ENCODE results near the gene POLQ. TPM values are rescaled to one million over a fixed set of nuclear protein-coding genes. Genes with fewer than 3 reads are reported as not detected.

POLQ gene
- total RNA-seq, 1 donor from 2014 or later, result 1.4 TPM

GRCh38 chr3:121581691-121582090 is 35.9 kb upstream of the POLQ start:
- intact Hi-C loops (cut with micrococcal nuclease), result no loop called here
- H3K27me3 Mint-ChIP-seq, result peaks cover 16% of the 10 kb centered on the region
- H3K36me3 Mint-ChIP-seq (ENCODE audit: low read depth), result no peaks in the 10 kb centered on the region
- no peaks in the 10 kb centered on the region for H3K4me1 Mint-ChIP-seq
- no peak for TF ChIP-seq CTCF (IDR thresholded peaks at IDR 0.05)
- no peak overlapping the region for H3K4me3 Mint-ChIP-seq
- H3K27ac Mint-ChIP-seq, result no peak overlapping the region
- CTCF ChIA-PET, result no interaction called here
- POLR2A ChIA-PET, result interaction anchor here (0.6 kb wide), 1 partner anchor 103 kb away, joined by 6 read pairs; no protein-coding TSS in a partner anchor
- ATAC-seq (ENCODE audit: low read depth) (no peak), DNase-seq (no peak)
- H3K9me3 Mint-ChIP-seq, result no peaks in the 10 kb centered on the region

DNA sequence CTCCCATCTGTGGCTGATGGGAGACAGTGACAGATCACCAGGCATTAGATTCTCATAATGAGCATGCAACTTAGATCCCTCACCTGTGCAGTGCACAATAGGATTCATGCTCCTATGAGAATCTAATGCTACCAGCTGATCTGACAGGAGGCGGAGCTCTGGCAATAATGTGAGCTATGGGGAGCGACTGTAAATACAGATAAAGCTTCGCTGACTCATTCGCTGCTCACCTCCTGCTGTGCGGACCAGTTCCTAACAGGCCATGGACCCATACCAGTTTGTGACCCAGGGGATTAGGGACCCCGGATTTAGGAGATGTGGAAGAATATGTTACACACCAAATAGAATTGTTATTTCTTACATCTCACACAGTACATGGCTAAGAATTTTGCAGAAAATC is 28.7 kb upstream of the POLQ start:
- no peak for TF ChIP-seq CTCF (IDR thresholded peaks at IDR 0.05)
- DNase-seq (no peak), ATAC-seq (ENCODE audit: low read depth) (no peak)
- no peaks in the 10 kb centered on the region for H3K36me3 Mint-ChIP-seq (ENCODE audit: low read depth)
- ChIA-PET POLR2A (no interaction called here), CTCF (no interaction called here)
- no peaks in the 10 kb centered on the region for H3K9me3 Mint-ChIP-seq
- no peak overlapping the region for H3K4me3 Mint-ChIP-seq
- intact Hi-C loops (cut with micrococcal nuclease), result no loop called here
- H3K27me3 Mint-ChIP-seq, result peaks cover 4% of the 10 kb centered on the region
- no peaks in the 10 kb centered on the region for H3K4me1 Mint-ChIP-seq
- no peak overlapping the region for H3K27ac Mint-ChIP-seq

DNA sequence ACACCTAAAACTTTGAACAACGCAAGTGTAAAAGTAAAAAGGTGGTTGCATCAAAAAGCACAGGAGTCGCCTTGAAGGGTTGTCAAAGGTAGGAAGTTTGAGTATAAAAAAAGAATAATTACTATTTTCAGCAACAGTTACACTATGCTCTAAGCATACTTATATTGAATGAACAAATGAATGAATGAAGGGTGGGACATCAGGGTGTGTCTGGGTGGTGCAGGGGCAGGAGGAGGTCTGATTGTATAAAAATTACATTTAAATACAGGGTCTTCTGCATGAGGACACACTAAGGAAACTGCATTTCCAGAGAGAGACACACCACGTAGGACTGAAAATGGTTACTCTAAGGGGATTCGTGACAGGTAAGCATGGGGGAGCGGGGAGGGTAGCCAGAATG is 21.9 kb upstream of the POLQ start, which contains the start of gene ARGFX:
ARGFX (plus strand) TSS at position 301 of the 400 bp plus-strand sequence. CDS start 2,765 bp downstream, outside the sequence.
- no peak for TF ChIP-seq CTCF (IDR thresholded peaks at IDR 0.05)
- ChIA-PET CTCF (no interaction called here), POLR2A (no interaction called here)
- no peaks in the 10 kb centered on the region for H3K9me3 Mint-ChIP-seq
- intact Hi-C loops (cut with micrococcal nuclease), result no loop called here
- no peaks in the 10 kb centered on the region for H3K4me1 Mint-ChIP-seq
- no peaks in the 10 kb centered on the region for H3K27me3 Mint-ChIP-seq
- no peaks in the 10 kb centered on the region for H3K36me3 Mint-ChIP-seq (ENCODE audit: low read depth)
- DNase-seq, result no peak
- ATAC-seq (ENCODE audit: low read depth), result no peak
- no peak within 1 kb of the TSS for H3K4me3 Mint-ChIP-seq
- no peak within 1 kb of the TSS for H3K27ac Mint-ChIP-seq

DNA sequence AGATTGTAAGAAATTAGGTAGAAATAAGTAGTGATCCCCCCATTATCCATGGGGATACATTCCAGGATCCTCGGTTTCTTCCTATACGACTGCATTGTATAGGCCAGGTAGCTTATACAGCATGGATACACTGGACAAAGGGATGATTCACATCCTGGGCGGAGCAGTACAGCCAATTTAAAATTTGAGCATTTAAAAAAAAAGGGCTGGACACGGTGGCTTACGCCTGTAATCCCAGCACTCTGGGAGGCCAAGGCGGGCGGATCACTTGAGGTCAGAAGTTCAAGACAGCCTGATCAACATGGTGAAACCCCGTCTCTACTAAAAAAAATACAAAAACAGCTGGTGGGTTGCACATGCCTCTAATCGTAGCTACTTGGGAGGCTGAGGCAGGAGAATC is 21.0 kb upstream of the POLQ start:
- Mint-ChIP-seq H3K27me3 (peaks cover under 1% of the 10 kb centered on the region), H3K27ac (no peak overlapping the region), H3K36me3 (ENCODE audit: low read depth) (no peaks in the 10 kb centered on the region), H3K9me3 (no peaks in the 10 kb centered on the region), H3K4me3 (no peak overlapping the region), H3K4me1 (no peaks in the 10 kb centered on the region)
- ChIA-PET POLR2A (no interaction called here), CTCF (no interaction called here)
- DNase-seq (no peak), ATAC-seq (ENCODE audit: low read depth) (no peak)
- intact Hi-C loops (cut with micrococcal nuclease), result no loop called here
- no peak for TF ChIP-seq CTCF (IDR thresholded peaks at IDR 0.05)

- H3K4me1 Mint-ChIP-seq, result no peaks in the 10 kb centered on the region
- ChIA-PET CTCF (no interaction called here), POLR2A (no interaction called here)
- TF ChIP-seq CTCF (IDR thresholded peaks at IDR 0.05), result no peak
- no peaks in the 10 kb centered on the region for H3K36me3 Mint-ChIP-seq (ENCODE audit: low read depth)
- H3K27me3 Mint-ChIP-seq, result peaks cover 5% of the 10 kb centered on the region
- H3K27ac Mint-ChIP-seq, result no peak overlapping the region
- no peak overlapping the region for H3K4me3 Mint-ChIP-seq
- intact Hi-C loops (cut with micrococcal nuclease), result no loop called here
- H3K9me3 Mint-ChIP-seq, result no peaks in the 10 kb centered on the region
- DNase-seq (no peak), ATAC-seq (ENCODE audit: low read depth) (no peak)
Measured at GRCh38 chr3:121562148-121562547, 16.4 kb upstream of the POLQ start.

Data from activated B cell treated with CpG ODN at 0.5 μM for 24 hours (primary cell).